Hindlimb muscle (tissue), 1 donor: Measurements from ENCODE around the gene AR. TPM values are rescaled to one million over a fixed set of nuclear protein-coding genes. Genes with fewer than 3 reads are reported as not detected.

Experiments
- DNase-seq: peaks from one replicate; pipeline ENCODE4 v3.0.0-alpha.2; 2013
- polyA plus RNA-seq: library from polyadenylated mRNA; unstranded; fragments of 120-200 nt; gene quantifications from one replicate; pipeline ENCODE4 v1.2.1, GENCODE V29; 2013; ENCODE audit not compliant: insufficient read length

The AR gene
- polyA plus RNA-seq, 1 donor: 6.3 TPM

DNA sequence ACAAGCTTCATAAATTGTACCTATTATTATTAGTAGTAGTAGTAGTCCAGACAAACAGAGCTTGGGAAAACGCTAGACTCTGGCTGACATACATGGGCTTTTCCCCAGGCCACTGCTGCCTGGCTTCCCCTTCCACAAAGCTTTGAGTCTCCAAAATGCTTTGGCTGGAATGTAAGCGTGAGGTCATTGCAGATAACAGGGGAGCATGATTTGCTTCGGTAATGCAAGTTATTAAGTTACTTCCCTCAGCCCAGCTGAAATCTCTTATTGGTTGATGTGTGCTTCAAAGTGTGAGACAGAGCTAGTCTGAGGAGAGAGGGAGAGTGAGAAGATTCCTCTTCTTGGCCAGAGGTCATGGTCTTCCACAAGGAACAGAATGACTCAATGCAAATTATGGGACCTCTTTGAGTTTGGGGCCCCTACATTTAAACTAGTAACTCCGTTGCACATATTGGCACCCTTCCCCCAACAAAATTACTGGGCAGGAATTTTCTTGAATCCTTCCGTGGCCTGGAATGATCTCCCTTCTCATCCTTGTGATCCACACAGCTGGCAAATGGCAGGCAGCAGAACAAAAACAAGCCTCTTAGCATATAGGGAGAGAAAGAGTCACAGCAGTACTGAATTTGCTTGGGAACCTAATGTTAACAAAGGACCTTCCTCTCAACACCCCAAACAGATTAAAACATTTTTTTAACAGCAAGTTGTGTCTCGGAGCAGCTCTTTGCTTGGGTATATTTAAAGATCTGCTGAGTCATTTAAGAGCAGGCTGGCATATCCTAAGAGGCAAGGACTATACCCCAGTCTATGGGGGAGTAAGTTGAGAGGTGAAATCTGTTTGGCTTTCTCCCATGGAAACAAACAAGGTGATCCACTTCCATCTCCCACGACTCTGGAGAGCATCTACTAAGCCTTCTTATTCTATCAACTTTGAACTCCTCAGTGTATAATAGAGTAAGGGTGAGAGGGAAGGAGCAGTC lies 19.9 kb downstream of the AR start:
- no peak for DNase-seq

DNA sequence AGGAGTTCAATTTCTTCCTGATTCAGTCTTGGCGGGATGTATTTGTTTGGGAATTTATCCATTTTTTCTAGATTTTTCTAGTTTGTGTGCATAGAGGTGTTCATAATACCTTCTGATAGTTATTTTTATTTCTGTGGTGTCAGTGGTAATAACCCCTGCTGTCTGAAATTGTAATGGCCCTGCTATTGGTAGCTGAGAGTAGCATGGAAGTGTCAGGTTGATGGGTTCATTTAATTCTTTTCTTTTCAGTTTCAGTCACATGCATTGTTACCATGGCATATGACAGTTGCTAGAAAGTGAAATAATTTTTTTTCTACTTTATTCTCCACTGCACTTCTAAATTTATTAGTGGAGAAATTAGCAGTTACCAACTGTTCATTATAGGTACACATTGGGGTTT lies 20.7 kb downstream of the AR start:
- DNase-seq: no peak

DNA sequence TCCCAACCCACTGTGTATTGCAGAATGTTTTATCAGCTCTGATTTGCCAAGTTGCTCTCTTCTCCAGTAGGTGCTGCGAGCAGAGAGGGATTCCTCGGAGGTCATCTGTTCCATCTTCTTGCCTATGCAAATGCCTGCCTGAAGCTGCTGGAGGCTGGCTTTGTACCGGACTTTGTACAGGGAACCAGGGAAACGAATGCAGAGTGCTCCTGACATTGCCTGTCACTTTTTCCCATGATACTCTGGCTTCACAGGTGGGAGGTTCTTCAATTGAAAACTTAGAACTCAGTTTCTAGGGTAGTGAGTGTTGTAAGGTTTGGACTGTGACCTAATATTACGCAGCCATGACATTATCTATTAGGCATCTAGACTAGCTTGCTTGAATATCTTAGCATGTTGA lies 24.9 kb downstream of the AR start:
- no peak for DNase-seq

DNA sequence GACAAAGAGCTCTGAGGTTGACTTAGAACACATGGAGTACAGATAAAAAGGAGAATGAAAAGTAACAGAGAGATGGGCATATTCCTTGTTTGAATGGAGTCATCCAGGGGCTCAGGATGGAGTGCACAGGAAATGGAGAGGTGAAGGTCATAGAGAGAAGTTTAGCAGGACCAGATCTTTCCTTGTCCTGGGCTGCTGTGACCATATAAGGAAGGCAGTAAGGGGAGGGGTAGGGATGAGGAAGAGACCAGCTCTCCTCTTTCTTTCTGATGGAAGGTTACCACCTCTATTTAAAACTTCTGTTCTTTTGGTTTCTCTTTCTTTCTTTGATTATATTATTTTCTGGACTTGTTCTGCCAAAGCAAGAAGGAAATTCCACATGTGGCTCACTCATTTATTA lies 27.0 kb downstream of the AR start:
- DNase-seq: no peak

DNA sequence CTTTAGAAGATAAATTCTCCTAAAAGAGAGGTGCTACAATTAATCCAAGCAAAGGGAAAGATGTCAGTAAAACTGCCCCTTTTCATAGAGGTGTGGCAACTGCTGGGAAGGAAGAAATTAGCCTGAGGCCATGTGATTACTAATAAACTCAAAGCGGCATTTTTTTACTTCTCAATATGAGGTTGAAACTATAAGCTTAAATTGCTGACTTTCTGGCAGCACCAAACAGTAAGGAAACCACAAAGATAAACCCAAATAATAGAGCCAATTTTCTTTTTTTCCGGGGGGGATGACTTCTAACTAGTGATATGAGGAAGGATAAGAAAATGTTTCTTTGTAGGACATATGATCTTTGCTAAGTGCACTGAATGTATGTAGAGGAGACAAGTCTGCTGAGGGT lies 30.9 kb downstream of the AR start:
- no peak for DNase-seq

DNA sequence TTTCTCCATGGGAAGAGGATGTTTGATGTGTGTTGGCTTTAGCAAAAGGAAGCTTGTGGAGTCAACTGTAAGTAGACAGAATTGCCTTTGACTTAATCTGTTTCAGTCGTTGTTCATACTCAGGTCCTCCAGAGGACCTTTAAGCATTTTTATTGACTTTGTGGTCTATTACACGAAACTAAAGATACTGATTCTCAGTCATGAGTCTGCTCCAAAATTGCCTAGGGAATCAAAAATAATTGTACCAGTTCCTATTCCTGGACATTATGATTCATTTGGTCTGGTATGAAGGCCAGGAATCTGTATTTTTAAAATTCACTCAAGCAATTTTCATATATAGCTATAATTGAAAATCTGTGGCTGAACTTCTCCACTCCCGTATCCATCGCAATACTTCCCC lies 38.6 kb downstream of the AR start:
- DNase-seq: no peak

DNA sequence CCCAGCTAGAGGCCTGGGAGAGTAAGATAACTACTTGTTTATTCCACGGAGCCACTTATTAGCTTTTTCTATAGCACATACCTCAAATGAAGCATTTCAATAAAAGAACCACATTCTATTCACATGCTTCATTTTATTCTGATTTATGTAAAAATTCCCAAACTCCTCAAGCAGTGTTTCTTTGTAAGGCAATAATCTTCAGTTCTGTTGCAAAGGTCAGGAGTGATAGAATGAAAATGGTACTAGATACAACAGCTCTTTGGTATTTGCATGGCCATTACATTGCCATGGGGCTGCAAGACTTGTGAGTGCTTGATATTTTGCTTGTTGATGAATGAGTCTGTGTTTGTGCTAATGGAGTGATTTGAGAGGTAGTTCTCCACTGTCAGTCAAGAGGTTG lies 39.4 kb downstream of the AR start:
- DNase-seq: no peak

DNA sequence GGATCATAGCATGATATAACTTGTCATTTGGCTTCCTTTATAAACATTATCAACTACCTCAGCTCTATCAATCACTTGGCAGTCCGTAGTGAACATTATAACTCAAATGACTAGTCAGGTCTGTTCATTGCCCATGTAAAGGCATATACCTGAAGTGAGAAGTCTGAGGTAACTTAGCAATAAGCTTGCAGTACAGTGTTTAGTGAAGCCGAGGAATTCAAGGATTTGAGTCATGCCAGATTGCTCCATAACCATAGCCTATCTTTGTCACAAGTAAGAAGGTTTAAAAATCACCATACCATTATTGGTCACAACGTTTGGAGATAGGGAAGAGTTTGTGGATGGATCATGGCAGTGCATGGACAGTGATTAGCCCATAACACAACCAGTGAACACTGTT lies 41.6 kb downstream of the AR start:
- no peak for DNase-seq

DNA sequence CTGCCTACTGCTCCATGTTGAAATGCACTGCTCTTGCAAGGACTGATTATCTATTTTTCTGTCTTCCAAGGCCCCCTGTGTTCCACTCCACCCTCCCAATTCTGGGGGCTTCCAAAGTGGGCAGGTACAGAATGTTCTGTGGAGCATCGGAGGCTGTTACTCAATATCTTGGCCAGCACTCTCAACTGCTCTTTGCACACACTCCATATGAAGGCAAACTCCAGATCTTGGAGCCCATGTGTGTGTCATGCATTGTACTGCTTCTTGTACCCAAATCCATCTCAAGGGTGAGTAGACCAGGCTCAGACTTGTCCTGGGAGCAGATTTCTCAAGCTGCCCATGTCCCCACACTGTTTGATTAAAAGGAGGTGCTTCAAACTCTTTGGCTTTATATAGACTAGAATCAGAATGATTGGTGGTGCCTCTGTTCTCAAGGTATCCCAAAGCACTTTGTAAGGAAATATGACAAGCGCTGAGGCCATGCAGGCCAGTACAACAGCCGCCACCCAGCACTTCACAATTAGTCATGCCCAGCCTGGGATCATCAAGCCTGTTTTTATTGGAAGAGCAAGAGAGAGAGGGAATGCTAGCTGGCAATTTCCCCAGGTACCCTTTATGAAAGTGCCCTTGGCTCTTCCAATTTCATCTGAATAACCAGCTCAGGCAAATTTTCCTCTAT lies 44.3 kb downstream of the AR start:
- DNase-seq: no peak

DNA sequence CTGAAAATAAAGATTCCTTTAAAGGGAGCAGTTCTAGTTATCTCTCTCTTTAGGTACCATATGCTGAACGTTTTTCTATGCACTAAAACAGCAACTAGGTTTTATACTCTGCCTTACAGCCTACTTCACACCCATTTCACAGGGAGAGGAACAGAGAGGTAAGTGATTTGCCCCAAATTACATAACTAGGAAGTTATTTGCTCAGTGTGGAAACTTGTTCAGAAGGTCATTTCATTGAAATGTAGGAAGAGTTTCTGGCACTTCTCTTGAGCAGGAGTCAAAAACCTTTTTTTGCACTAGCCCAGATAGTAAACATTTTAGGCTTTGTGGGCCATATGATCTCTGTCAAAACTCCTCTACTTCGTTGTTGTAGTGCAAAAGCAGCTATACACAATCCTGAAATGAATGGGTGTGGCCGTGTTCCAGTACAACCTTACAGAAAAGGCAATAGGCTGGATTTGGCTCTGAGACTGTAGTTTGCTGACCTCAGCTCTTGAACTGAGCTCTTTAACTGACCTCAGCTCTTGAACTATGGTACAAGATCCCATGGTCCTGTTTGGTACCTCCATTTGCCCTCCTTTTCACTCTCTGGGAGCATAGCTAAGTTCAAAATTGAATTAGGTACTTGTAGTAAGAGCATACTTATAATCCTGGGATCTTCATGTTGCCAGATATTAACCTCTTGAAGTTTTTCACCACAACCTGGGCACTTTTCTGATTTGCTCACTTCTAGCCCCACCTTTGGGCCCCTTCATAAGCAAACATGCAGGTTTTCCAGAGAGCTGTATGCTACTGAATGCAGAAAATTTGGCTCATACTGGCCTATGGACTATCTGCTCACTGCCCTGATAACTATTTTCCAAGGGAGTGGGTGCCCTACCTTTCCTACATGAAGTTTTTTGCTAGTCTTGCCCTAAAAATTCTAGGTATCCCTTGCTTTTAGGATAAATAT lies 53.3 kb downstream of the AR start:
- DNase-seq: no peak

DNA sequence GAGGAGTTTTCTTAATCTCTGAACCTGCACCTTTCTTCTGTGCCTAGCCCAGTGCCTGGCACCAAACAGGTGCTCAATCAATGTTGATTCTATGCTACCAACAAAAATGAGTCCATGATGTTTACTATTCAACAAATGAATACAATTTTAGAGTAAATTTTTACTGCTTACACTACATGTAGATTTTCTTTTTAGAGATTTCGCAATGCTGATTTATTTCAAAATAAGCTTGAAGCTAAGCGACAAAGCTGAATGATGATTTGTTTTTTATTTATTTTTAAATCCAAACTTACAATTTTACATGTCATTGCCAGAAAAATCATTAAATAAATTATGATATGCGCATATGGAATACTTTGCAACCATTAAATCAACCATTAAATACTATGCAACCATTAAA lies 55.7 kb downstream of the AR start:
- DNase-seq: no peak

DNA sequence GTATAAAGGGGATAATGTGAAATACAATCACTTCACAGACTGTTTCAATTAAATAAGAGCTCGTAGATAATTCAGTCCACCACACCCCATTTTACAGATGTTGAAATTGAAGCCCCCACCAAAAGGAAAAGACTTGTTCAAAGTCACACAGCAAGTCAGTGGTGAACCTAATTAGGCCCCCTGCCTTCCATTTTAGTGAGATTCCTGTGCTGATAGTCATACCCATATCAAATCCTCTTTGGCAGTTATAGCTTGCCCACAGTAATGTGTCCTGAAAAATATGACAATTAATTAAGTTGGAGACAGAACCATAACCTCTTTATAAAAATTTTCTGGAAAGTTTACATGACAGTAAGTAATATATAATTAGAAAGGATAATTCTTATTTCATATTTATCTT lies 58.0 kb downstream of the AR start:
- no peak for DNase-seq

DNA sequence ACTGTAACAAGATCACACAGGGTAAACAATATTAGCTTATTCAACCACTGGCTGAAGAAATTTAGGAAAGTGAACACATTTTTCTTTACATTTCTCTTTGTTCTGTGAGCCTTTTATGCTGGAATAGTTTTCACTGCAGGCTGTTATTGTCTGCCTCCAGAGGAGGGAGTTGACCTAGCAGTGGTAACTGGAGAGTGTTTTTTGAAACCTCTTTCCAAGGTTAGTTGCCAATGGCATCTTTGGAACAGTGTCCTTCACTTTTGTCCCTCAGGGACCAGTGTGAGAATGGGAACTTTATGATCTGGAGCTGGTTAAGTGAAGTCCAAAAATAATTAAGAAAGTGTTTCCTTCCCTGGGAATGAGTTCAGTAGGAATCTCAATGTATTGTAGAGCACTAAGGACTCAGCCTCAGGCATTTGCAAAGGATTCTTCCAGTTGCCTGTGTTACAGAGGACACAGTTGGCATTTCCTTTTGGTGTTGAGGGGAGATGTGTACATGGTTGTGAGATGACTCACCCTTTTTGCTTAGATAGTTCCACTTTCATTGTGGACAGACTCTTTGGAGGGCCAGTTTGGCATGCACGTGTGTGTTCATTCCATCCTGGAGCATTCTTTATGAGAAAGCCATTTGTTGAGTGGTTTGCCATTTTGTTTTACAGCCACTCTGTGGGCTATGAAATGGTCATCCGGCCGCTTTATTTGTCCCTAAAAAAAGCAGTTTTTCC lies 61.3 kb downstream of the AR start:
- no peak for DNase-seq

DNA sequence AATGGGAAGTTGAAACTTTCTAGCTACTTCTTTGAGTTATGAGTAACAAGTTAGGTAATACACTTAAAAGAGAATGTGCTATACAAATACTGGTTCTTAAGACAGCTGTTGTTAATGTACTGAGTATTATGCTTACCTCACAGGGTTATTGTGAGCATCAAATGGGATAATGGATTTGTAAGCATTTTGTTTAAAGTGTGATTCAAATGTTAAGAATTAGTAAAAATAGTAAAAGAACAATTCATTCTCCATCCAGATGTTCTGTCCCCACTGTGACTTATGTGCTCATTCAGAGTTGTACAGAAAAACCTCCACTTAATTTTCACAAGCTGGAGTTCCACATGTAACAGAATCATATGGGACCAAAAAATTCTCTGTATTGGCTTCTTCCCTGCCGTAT lies 63.6 kb downstream of the AR start:
- no peak for DNase-seq

DNA sequence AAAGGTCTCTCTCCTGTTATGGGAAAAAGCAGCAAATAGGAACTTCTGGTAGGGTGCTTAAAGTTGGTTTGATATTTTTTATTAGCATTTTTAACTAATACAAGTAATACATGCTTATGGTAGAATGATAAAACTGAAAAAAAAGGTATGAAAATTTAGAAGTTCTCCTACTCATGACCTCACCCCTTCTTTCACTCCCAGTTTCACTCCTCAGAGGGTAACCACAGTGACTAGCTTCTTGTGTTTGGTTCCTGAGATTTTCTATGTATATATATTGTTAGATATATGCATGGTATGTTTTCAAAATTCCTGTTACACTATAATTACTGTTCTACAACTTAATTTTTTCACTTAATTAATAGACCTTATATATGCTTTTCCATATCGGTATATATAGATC lies 66.5 kb downstream of the AR start:
- no peak for DNase-seq

DNA sequence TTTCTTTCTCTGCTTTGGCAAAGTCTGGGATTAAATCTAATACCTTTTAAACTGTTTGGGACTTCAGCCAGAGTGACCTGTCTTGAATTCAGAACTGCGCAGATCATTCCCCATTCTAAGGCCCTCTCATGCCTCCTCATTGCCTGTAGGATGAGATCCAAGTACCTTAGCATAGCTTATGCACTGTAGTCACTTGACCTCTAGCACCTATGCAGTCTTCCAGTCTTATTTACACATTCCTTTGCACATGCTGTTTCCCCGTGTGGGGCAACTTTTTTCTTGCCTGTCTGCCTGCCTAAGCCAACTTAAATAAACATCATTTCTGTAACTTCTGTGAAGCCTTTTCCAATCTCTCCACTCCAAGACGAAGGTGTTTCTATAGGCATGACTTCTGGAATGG lies 68.4 kb downstream of the AR start:
- DNase-seq: no peak

DNA sequence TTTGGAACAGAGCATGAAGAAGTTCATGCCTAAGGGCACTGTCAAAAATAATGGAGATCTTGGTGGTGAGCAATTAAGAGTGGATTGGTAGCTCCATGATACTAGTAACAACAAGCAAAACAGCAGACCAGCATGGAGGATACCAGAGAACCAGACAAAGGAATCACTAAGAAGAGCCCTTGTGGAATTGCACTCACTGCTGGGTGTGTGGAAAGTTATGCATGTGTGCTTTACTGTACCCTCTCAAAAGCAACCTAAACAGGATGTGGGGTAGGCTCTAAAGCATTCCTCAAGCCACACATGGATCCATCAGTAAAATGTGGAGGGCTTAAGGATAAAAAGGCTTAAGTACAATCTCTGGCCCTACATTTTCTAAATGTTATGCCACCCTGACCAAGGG lies 69.5 kb downstream of the AR start:
- no peak for DNase-seq

DNA sequence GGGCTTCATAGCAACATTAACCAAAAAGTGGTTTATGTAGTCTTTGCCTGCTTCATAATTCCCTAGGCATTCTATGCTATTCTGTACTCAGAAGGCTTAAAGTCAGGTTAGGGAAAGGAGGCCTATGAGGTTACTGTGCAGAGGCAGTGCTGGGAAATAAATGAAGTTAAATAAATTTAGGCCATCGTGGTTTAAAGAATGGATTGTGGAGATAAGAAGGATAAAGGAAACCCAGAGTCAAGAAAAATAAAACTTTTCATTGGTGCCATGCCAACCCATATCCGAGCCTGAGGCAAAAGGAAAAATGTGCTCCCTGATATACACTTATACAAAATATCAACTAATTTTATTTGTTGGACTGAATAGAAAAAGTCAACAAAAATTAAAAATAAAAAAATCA lies 70.2 kb downstream of the AR start:
- no peak for DNase-seq

DNA sequence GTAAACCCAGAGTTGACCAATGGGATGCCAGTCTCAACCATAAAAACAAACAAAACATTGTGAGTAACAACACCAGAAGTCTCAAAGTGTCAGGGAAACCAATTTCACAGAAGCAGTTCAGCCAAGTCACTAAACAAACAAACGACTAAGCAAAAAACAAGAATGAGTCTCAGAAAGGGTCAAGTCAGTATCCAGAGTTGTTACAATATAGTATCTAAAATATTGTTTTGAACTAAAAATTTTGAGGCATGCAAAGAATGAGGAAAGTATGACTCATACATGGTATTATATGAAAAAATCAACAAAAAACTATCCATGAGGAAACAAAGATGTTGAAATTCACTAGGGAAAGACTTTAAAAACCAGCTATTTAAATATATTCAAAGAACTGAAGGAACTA lies 70.6 kb downstream of the AR start:
- no peak for DNase-seq

DNA sequence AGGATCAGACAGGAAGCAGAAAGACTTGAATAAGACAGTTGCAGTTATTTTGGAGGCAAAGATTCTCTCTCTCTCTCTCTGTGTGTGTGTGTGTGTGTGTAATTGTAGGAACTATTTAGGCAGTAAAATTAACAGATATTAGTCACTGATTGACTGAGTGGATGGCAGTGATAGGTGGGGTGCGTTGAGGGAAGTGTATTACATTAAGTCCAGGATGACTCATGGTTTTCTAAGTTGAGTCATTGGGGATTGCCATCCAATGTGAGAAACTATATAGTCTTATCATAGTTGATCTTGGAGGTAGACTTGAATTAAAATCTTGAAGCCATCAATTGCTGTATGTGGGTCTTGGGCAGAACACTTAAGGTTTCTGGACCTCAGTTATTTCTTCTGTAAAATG lies 75.4 kb downstream of the AR start:
- no peak for DNase-seq

DNA sequence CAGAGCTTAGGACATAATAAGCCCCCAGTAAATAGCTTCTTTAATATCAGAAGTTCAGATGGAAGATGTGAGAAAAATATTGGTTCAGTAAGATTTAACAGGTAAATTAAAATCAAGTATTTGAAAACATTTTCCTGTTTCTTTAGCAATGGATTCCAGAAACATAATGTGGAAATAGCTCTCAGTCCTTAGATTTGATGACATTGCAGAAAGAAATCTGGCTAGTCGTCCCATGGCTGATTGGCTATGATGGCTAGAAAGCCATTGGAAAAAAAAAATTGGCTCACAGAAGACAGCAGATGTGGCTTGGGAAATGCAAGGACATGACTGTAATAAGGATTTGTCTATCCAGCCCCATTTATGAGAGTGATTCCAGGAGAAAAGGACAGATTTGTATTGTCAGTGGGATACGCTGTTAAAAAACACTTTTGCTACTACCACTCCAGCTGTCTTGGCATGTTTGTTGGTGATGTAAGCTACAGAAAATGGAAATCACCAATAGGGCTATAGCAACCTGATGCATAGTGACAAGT lies 78.3 kb downstream of the AR start:
- DNase-seq: peak; percentile 15

DNA sequence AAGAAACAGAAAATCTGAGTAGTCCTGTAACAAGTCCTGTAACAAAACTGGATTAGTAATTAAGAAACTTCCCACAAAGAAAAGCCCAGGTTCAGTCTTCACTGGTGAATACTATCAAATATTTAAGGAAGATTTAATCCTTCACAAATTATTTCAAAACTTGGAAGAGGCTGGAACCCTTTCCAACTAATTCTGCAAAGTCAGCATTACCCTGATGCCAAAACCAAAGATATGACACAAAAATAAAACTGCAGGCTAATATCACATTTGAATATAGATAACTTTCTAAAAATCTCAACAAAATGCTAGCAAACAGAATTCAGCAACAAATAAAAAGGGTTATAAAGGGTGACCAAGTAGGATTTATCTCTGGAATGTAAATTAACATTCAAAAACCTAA lies 80.5 kb downstream of the AR start:
- no peak for DNase-seq
